Neutrophil (primary cell): Measurements from ENCODE around the gene IL1RAPL2.

Experiments
- H3K27ac ChIP-seq: fragments of 200-600 bp; sonication (generic); 2 replicates; pipeline ENCODE4 v1.5.1; 2016; ENCODE audit warnings: mild to moderate bottlenecking, moderate library complexity
- H3K27me3 ChIP-seq: fragments of 200-600 bp; sonication (generic); 2 replicates; pipeline ENCODE4 v1.6.0; 2016; ENCODE audit warnings: mild to moderate bottlenecking
- H3K36me3 ChIP-seq: fragments of 200-600 bp; sonication (generic); 2 replicates; pipeline ENCODE4 v1.5.1; 2017
- H3K4me1 ChIP-seq, 2 experiments: fragments of 200-600 bp in 1 of 2; sonication (generic) in 1 of 2; 1 replicate in 1 of 2; 2 replicates in 1 of 2; pipeline versions ENCODE4 v1.5.1 to v1.6.1; 2013 to 2016; ENCODE audit warnings: low read depth in 1 of 2, low read length in 1 of 2, mild to moderate bottlenecking in 1 of 2, moderate library complexity in 1 of 2; ENCODE audit not compliant: control insufficient read depth in 1 of 2, insufficient read depth in 1 of 2
- H3K4me3 ChIP-seq, 2 experiments: fragments of 200-600 bp in 1 of 2; sonication (generic) in 1 of 2; 1 replicate in 1 of 2; 2 replicates in 1 of 2; pipeline ENCODE4 v1.5.1; 2013 to 2016; ENCODE audit warnings: low read depth in 1 of 2, low read length in 1 of 2, mild to moderate bottlenecking in 1 of 2, moderate library complexity in 1 of 2
- H3K9me3 ChIP-seq: fragments of 200-600 bp; sonication (generic); 2 replicates; pipeline ENCODE4 v1.5.1; 2016
- CTCF ChIP-seq: fragments of 200-600 bp; sonication (generic); IDR thresholded peaks from 2 replicates; pipeline ENCODE4 v1.5.1; 2016; ENCODE audit warnings: antibody characterized with exemption

Gene IL1RAPL2

GRCh38 chrX:104749951-104750610, 184.1 kb downstream of the IL1RAPL2 start:
- H3K27me3 ChIP-seq, result no peaks in the 10 kb centered on the region
- no peaks in the 10 kb centered on the region for H3K36me3 ChIP-seq
- TF ChIP-seq CTCF, result no peak
- H3K9me3 ChIP-seq, result no peaks in the 10 kb centered on the region
- H3K4me3 ChIP-seq, result no peak overlapping the region
- H3K27ac ChIP-seq, result no peak overlapping the region
- no peaks in the 10 kb centered on the region for H3K4me1 ChIP-seq

- TF ChIP-seq CTCF, result no peak
- no peaks in the 10 kb centered on the region for H3K36me3 ChIP-seq
- H3K27me3 ChIP-seq, result no peaks in the 10 kb centered on the region
- H3K27ac ChIP-seq, result no peak overlapping the region
- no peaks in the 10 kb centered on the region for H3K4me1 ChIP-seq
- no peaks in the 10 kb centered on the region for H3K9me3 ChIP-seq
- H3K4me3 ChIP-seq, result no peak overlapping the region
Measured at GRCh38 chrX:104762641-104763040, 196.6 kb downstream of the IL1RAPL2 start.

- Histone ChIP-seq H3K36me3 (no peaks in the 10 kb centered on the region), H3K27ac (no peak overlapping the region), H3K27me3 (no peaks in the 10 kb centered on the region), H3K4me1 (no peaks in the 10 kb centered on the region), H3K9me3 (no peaks in the 10 kb centered on the region), H3K4me3 (no peak overlapping the region)
- no peak for TF ChIP-seq CTCF
Measured at GRCh38 chrX:104789784-104790183, 223.8 kb downstream of the IL1RAPL2 start.

- H3K27me3 ChIP-seq, result no peaks in the 10 kb centered on the region
- H3K36me3 ChIP-seq, result no peaks in the 10 kb centered on the region
- H3K4me3 ChIP-seq, result no peak overlapping the region
- H3K27ac ChIP-seq, result no peak overlapping the region
- no peaks in the 10 kb centered on the region for H3K4me1 ChIP-seq
- no peaks in the 10 kb centered on the region for H3K9me3 ChIP-seq
- no peak for TF ChIP-seq CTCF
Measured at GRCh38 chrX:104795804-104796203, 229.8 kb downstream of the IL1RAPL2 start.

- Histone ChIP-seq H3K4me1 (no peaks in the 10 kb centered on the region), H3K4me3 (no peak overlapping the region), H3K9me3 (no peaks in the 10 kb centered on the region), H3K27me3 (no peaks in the 10 kb centered on the region), H3K27ac (no peak overlapping the region), H3K36me3 (no peaks in the 10 kb centered on the region)
- no peak for TF ChIP-seq CTCF
Measured at GRCh38 chrX:104803219-104803618, 237.2 kb downstream of the IL1RAPL2 start.

GRCh38 chrX:104806346-104806745, 240.3 kb downstream of the IL1RAPL2 start:
- Histone ChIP-seq H3K4me1 (no peaks in the 10 kb centered on the region), H3K9me3 (no peaks in the 10 kb centered on the region), H3K27ac (no peak overlapping the region), H3K4me3 (no peak overlapping the region), H3K27me3 (no peaks in the 10 kb centered on the region), H3K36me3 (no peaks in the 10 kb centered on the region)
- TF ChIP-seq CTCF, result no peak
